H1 (cell line): Measurements from ENCODE around the gene PUS3.

Experiments
- EGR1 ChIP-seq: IDR thresholded peaks from 2 replicates; pipeline ENCODE4 v1.6.1; 2011; ENCODE audit warnings: low read depth, low read length, borderline replicate concordance
- EP300 ChIP-seq, 2 experiments: IDR thresholded peaks; 1 replicate in 1 of 2; 2 replicates in 1 of 2; pipeline ENCODE4 v1.6.1; 2011 to 2012; ENCODE audit warnings: low read depth in 2 of 2, low read length in 2 of 2, mild to moderate bottlenecking in 2 of 2, borderline replicate concordance in 1 of 2, inconsistent platforms in 1 of 2, moderate library complexity in 1 of 2
- EZH2 ChIP-seq: fragments of 200-600 bp; sonication (generic); IDR thresholded peaks from 2 replicates; pipeline ENCODE4 v1.7.1; 2012; ENCODE audit warnings: low read depth, mild to moderate bottlenecking, moderate library complexity, low read length, inconsistent platforms; ENCODE audit not compliant: severe bottlenecking
- HDAC2 ChIP-seq, 2 experiments: fragments of 300-600 bp in 1 of 2; sonication (generic) in 1 of 2; IDR thresholded peaks; 2 replicates each; pipeline ENCODE4 v1.6.1; 2011 to 2012; ENCODE audit warnings: low read depth in 2 of 2, low read length in 2 of 2, mild to moderate bottlenecking in 2 of 2, moderate library complexity in 2 of 2, borderline replicate concordance in 1 of 2, inconsistent platforms in 1 of 2
- HDAC6 ChIP-seq: IDR thresholded peaks from one replicate; pipeline ENCODE4 v1.7.1; 2012; ENCODE audit warnings: low read depth, mild to moderate bottlenecking, inconsistent platforms, low read length, moderate library complexity
- NRF1 ChIP-seq: IDR thresholded peaks from 2 replicates; pipeline ENCODE4 v1.6.1; 2011; ENCODE audit warnings: mild to moderate bottlenecking, low read depth, low read length, improper control_type of control experiment
- POLR2A ChIP-seq, 2 experiments: IDR thresholded peaks; 1 replicate in 1 of 2; 2 replicates in 1 of 2; pipeline ENCODE4 v1.6.1; 2011; ENCODE audit warnings: low read depth in 2 of 2, low read length in 2 of 2, mild to moderate bottlenecking in 2 of 2; ENCODE audit errors: control extremely low read depth in 1 of 2
- RNF2 ChIP-seq: fragments of 200-900, 300-1000 bp; sonication (generic); IDR thresholded peaks from 2 replicates; pipeline ENCODE4 v1.7.1; 2016; ENCODE audit warnings: borderline replicate concordance, low read depth, mild to moderate bottlenecking, antibody characterized with exemption, low read length; ENCODE audit not compliant: poor library complexity, severe bottlenecking; ENCODE audit errors: missing control alignments
- SP1 ChIP-seq: IDR thresholded peaks from 2 replicates; pipeline ENCODE4 v1.6.1; 2011; ENCODE audit warnings: low read depth, low read length
- SP4 ChIP-seq: IDR thresholded peaks from 2 replicates; pipeline ENCODE4 v1.6.1; 2012; ENCODE audit warnings: low read length, inconsistent platforms
- SRF ChIP-seq: IDR thresholded peaks from 2 replicates; pipeline ENCODE4 v1.6.1; 2011; ENCODE audit warnings: mild to moderate bottlenecking, low read depth, low read length, moderate library complexity
- TAF1 ChIP-seq: IDR thresholded peaks from 2 replicates; pipeline ENCODE4 v1.6.1; 2011; ENCODE audit warnings: mild to moderate bottlenecking, low read depth, low read length
- TEAD4 ChIP-seq: IDR thresholded peaks from 2 replicates; pipeline ENCODE4 v1.6.1; 2012; ENCODE audit warnings: low read depth, low read length, inconsistent platforms, mixed read lengths
- TF ChIP-seq, protein P1 (sequence below), 3 experiments: IDR thresholded peaks; 1 replicate in 2 of 3; 2 replicates in 1 of 3; pipeline versions ENCODE4 v1.5.1 to v1.6.1; 2011; ENCODE audit warnings: low read length in 3 of 3, mild to moderate bottlenecking in 3 of 3, inconsistent platforms in 2 of 3, low read depth in 1 of 3, moderate library complexity in 1 of 3; ENCODE audit not compliant: insufficient read depth in 1 of 3; ENCODE audit errors: control extremely low read depth in 1 of 3

DNA sequence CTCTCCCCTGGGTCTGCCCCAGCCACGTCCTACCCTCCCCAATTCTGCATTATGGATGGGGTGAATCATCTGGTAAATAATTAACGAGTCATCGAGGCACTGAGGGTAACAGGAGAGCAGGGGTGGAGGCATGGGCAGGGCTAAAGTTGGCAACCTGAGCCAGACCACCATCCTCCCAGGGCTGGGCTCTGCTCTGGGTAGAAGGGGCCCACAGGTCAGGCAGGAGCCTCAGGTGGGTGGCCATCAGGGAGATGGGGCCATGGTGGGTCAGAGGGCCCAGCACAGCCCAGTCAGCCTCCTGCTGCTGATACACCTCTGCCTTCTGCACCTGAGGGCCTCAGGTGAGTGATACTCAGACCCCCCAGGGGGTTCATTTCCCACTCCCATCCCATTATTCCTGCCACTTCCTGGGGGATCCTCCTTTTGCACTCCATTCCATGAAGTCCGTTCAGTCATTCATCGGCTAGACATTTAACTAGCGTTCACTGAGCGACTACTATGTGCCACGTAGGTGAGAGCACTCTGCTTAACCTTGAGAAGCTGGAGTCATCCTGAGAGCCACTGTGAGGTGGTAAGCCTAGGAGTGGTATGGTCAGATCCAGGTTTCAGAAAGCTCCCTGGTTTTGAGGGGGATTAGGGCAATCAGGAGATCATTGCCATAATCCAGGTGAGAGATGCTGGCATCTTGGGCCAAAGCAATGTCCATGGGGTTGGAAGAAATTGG is 43.0 kb upstream of the PUS3 start, which contains the start of gene VSIG10L2:
- TF ChIP-seq EZH2 (no peak), SP1 (no peak), EP300 (IDR thresholded peaks at IDR 0.05; ENCODE audit: borderline replicate concordance in 1 of 2, low read depth in 2 of 2, low read length in 2 of 2) (no peak), POLR2A (IDR thresholded peaks at IDR 0.05; ENCODE audit: control extremely low read depth in 1 of 2, low read depth in 2 of 2, low read length in 2 of 2) (no peak), NRF1 (no peak), TAF1 (no peak), HDAC2 (IDR thresholded peaks at IDR 0.05; ENCODE audit: borderline replicate concordance in 1 of 2, low read depth in 2 of 2, low read length in 2 of 2) (no peak), HDAC6 (no peak), EGR1 (no peak), SRF (no peak), SP4 (no peak), TEAD4 (no peak), RNF2 (no peak)
- TF ChIP-seq, protein P1, sequence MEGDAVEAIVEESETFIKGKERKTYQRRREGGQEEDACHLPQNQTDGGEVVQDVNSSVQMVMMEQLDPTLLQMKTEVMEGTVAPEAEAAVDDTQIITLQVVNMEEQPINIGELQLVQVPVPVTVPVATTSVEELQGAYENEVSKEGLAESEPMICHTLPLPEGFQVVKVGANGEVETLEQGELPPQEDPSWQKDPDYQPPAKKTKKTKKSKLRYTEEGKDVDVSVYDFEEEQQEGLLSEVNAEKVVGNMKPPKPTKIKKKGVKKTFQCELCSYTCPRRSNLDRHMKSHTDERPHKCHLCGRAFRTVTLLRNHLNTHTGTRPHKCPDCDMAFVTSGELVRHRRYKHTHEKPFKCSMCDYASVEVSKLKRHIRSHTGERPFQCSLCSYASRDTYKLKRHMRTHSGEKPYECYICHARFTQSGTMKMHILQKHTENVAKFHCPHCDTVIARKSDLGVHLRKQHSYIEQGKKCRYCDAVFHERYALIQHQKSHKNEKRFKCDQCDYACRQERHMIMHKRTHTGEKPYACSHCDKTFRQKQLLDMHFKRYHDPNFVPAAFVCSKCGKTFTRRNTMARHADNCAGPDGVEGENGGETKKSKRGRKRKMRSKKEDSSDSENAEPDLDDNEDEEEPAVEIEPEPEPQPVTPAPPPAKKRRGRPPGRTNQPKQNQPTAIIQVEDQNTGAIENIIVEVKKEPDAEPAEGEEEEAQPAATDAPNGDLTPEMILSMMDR (IDR thresholded peaks at IDR 0.05; ENCODE audit: control extremely low read depth in 1 of 3, insufficient read depth in 1 of 3, low read depth in 1 of 3, low read length in 3 of 3) = no peak
